ENCODE measurements around the gene SURF4.

- TF ChIP-seq CTCF (IDR thresholded peaks at IDR 0.05; ENCODE audit: low read length) (peak; percentile 90), EZH2 (optimal IDR thresholded peaks at IDR 0.05; ENCODE audit: low read depth, low read length) (no peak)
These were observed 30.8 kb upstream of the SURF4 start for GRCh38 chr9:133406480-133407307.

Measured in MM.1S (cell line).